Thyroid gland (tissue), 4 donors: ENCODE measurements around the gene CCDC8. TPM values are rescaled to one million over a fixed set of nuclear protein-coding genes. Genes with fewer than 3 reads are reported as not detected.

Experiments used
- DNase-seq, 2 donors: peaks; one replicate each; pipeline ENCODE4 v3.0.0-alpha.2; 2019
- H3K27ac ChIP-seq, 3 donors: fragments of 200-600 bp; sonication (generic); 1 replicate in 2 of 3; 2 replicates in 1 of 3; pipeline ENCODE4 v1.5.1; 2016 to 2019; ENCODE audit warnings: mild to moderate bottlenecking in 1 of 3, moderate library complexity in 1 of 3
- H3K27me3 ChIP-seq: fragments of 200-600 bp; sonication (generic); one replicate; pipeline ENCODE4 v1.5.1; 2019
- H3K36me3 ChIP-seq, 2 donors: fragments of 200-600 bp; sonication (generic); one replicate each; pipeline ENCODE4 v1.5.1; 2016 to 2019
- H3K4me1 ChIP-seq, 2 donors: fragments of 200-600 bp; sonication (generic); one replicate each; pipeline ENCODE4 v1.5.1; 2017 to 2019
- H3K4me3 ChIP-seq, 3 donors: fragments of 200-600 bp; sonication (generic); replicated peaks in 1 of 3; 1 replicate in 2 of 3; 2 replicates in 1 of 3; pipeline ENCODE4 v1.5.1; 2016; ENCODE audit warnings: mild to moderate bottlenecking in 1 of 3
- H3K9me3 ChIP-seq: fragments of 200-600 bp; sonication (generic); one replicate; pipeline ENCODE4 v1.5.1; 2017
- POLR2A ChIP-seq, 2 donors: fragments of 450-650 bp; IDR thresholded peaks; one replicate each; pipeline ENCODE4 v1.6.1; 2017; ENCODE audit warnings: antibody characterized with exemption in 2 of 2, mild to moderate bottlenecking in 2 of 2, moderate library complexity in 1 of 2
- WGBS, 2 donors: methylation state at CpG; one replicate each; pipeline ENCODE4 v1.1.5; 2017; 5-methylcytosine and 5-hydroxymethylcytosine counted together
- intact Hi-C: fragments of 100-400 bp; cut with DNase I; formaldehyde crosslinking; loops from one replicate; pipeline ENCODE4 v1.15.1; 2023
- total RNA-seq, 4 donors: library from RNA; depleted of rRNA; stranded (reverse); fragments of >200 nt; gene quantifications; one replicate each; pipeline ENCODE4 v1.2.3, GENCODE V29; 2016
- TF ChIP-seq, protein P1 (sequence below), 6 experiments: fragments of 200-600 bp in 3 of 6; fragments of 450-650 bp in 3 of 6; sonication (generic) in 3 of 6; IDR thresholded peaks; one replicate each; pipeline ENCODE4 v1.5.1; 2016 to 2019; ENCODE audit warnings: antibody characterized with exemption in 6 of 6, mild to moderate bottlenecking in 2 of 6, inconsistent platforms in 1 of 6, moderate library complexity in 1 of 6

The CCDC8 gene
- 10 to 100 TPM; 16.8 to 34.9 (median 29.3) TPM for total RNA-seq

DNA sequence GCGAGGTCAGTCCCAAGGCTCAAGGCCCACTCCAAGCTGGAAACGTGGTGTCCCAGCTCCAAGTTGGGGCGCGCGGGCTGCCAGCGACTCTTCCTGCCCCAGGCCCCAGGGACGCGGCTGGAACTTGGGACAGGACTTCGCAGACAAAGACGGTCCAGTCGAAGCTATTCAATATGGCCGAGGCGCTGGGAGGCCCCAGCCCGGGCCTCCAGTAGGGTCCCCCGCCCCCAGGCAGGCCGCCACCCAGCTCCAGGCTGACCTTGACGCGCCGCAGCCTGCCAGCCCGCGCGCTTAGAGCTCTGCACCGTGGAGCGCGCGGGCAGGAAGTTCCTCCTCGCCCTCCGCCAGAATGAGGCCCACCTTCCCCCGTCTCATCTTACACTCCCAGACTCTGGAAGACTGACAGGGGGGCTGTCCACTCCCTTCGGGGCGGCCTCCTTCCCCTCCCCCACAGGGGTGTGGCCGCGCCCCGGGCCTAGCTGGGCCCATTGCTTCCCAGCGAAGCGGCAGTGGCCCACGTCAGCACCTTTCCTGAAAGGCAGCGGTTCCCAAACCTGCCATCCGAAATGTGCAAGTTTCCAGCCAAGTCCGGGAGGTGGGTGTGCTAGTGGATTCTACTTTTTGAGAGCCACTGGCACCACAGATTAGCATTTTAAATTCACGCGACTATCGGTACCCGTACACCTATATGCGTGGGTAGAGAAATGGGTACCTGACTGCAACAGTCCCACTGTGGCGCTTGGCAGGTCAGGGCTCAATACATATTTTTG, at the start of gene CCDC8:
Gene CCDC8 (minus strand): TSS at position 303 of the 770 bp plus-strand sequence. CDS start 754 bp downstream, outside the sequence.
- Histone ChIP-seq H3K9me3 (no peaks in the 10 kb centered on the region), H3K36me3 (no peaks in the 10 kb centered on the region), H3K27me3 (no peaks in the 10 kb centered on the region), H3K27ac (peak within 1 kb of the TSS; percentile 69 to 84 (median 82)), H3K4me3 (peak within 1 kb of the TSS; percentile 16 to 42 (median 37)), H3K4me1 (peaks cover 28 to 40% of the 10 kb centered on the region in 2 donors)
- DNase-seq, result peak; percentile 94 to 96
- WGBS, 2 donors, result 15 to 34% methylated on average over 13 to 30 of the region's 46 CpGs
- TF ChIP-seq POLR2A (IDR thresholded peaks at IDR 0.05), result peak; percentile 27 to 98
- TF ChIP-seq, protein P1, sequence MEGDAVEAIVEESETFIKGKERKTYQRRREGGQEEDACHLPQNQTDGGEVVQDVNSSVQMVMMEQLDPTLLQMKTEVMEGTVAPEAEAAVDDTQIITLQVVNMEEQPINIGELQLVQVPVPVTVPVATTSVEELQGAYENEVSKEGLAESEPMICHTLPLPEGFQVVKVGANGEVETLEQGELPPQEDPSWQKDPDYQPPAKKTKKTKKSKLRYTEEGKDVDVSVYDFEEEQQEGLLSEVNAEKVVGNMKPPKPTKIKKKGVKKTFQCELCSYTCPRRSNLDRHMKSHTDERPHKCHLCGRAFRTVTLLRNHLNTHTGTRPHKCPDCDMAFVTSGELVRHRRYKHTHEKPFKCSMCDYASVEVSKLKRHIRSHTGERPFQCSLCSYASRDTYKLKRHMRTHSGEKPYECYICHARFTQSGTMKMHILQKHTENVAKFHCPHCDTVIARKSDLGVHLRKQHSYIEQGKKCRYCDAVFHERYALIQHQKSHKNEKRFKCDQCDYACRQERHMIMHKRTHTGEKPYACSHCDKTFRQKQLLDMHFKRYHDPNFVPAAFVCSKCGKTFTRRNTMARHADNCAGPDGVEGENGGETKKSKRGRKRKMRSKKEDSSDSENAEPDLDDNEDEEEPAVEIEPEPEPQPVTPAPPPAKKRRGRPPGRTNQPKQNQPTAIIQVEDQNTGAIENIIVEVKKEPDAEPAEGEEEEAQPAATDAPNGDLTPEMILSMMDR (IDR thresholded peaks at IDR 0.05), result no peak
- intact Hi-C loops, result no loop called here

DNA sequence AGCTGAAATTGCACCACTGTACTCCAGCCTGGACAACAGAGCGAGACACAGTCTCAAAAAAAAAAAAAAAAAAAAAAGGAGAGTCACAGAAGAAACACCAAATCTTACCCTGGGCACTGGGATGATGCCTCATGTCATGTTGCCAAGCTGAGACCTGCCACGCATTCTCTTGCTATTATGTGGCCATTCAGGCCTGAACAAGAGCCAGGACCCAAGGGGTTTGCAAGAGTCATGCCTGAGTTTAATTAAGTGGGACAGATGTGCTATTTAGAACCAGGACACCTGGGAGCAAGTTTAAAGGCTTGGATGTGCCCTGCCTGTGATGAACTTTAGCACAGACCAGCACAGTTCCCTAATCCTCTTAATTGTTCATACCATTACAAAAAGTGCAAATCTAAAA, 48.2 kb upstream of the CCDC8 start:
- Histone ChIP-seq H3K36me3 (no peaks in the 10 kb centered on the region), H3K27me3 (no peaks in the 10 kb centered on the region), H3K4me3 (no peak overlapping the region), H3K9me3 (no peaks in the 10 kb centered on the region), H3K27ac (no peak overlapping the region), H3K4me1 (peaks cover 0 to 5% of the 10 kb centered on the region in 2 donors)
- 33 to 48% methylated on average over 2 of the region's 2 CpGs for WGBS, 2 donors
- DNase-seq, result peak; percentile 82 to 86
- TF ChIP-seq, protein P1 (IDR thresholded peaks at IDR 0.05), result no peak
- no peak for TF ChIP-seq POLR2A (IDR thresholded peaks at IDR 0.05)
- intact Hi-C loops, result no loop called here

- Histone ChIP-seq H3K4me3 (no peak overlapping the region), H3K9me3 (no peaks in the 10 kb centered on the region), H3K36me3 (no peaks in the 10 kb centered on the region), H3K4me1 (peaks cover 0 to 5% of the 10 kb centered on the region in 2 donors), H3K27me3 (no peaks in the 10 kb centered on the region), H3K27ac (no peak overlapping the region)
- intact Hi-C loops, result no loop called here
- TF ChIP-seq, protein P1 (IDR thresholded peaks at IDR 0.05), result no peak
- TF ChIP-seq POLR2A (IDR thresholded peaks at IDR 0.05), result no peak
- DNase-seq, result no peak
- WGBS, 2 donors, result 88 to 100% methylated on average over 1 of the region's 1 CpG
Observed at GRCh38 chr19:46460981-46461380, 47.6 kb upstream of the CCDC8 start.

GRCh38 chr19:46460055-46460454, 46.7 kb upstream of the CCDC8 start:
- H3K4me1 ChIP-seq, result peaks cover 0 to 5% of the 10 kb centered on the region in 2 donors
- intact Hi-C loops, result no loop called here
- H3K9me3 ChIP-seq, result no peaks in the 10 kb centered on the region
- 98 to 100% methylated on average over 2 of the region's 2 CpGs for WGBS, 2 donors
- TF ChIP-seq, protein P1 (IDR thresholded peaks at IDR 0.05), result no peak
- no peak for TF ChIP-seq POLR2A (IDR thresholded peaks at IDR 0.05)
- no peak for DNase-seq
- H3K27ac ChIP-seq, result no peak overlapping the region
- no peak overlapping the region for H3K4me3 ChIP-seq
- H3K27me3 ChIP-seq, result no peaks in the 10 kb centered on the region
- H3K36me3 ChIP-seq, result no peaks in the 10 kb centered on the region

DNA sequence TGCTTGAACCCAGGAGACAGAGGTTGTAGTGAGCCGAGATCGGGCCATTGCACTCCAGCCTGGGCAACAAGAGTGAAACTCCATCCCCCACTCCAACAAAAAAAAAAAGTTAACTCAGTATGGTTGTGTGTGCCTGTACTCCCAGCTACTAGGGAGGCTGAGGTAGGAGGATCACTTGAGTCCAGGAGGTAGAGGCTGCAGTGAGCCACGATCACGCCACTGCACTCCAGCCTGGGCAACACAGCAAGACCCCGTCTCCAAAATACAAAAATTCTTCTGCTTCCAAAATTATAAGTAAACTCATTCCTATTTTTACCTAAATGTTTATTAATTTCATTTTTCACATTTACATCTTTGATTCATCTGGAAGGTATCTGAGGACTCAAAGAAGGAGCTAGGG, 43.6 kb upstream of the CCDC8 start:
- Histone ChIP-seq H3K4me3 (no peak overlapping the region), H3K36me3 (no peaks in the 10 kb centered on the region), H3K27me3 (no peaks in the 10 kb centered on the region), H3K9me3 (no peaks in the 10 kb centered on the region), H3K4me1 (peaks cover 0 to 5% of the 10 kb centered on the region in 2 donors), H3K27ac (no peak overlapping the region)
- WGBS, 2 donors, result 86 to 96% methylated on average over 5 of the region's 5 CpGs
- intact Hi-C loops, result no loop called here
- no peak for DNase-seq
- TF ChIP-seq, protein P1 (IDR thresholded peaks at IDR 0.05), result no peak
- TF ChIP-seq POLR2A (IDR thresholded peaks at IDR 0.05), result no peak
